Fibroblast of pulmonary artery (primary cell): ENCODE results near the gene TFEB.

Experiments
- DNase-seq: peaks from one replicate; pipeline ENCODE4 v3.0.0-alpha.2; 2010; ENCODE audit warnings: low read depth
- H3K4me3 ChIP-seq: replicated peaks from 2 replicates; pipeline ENCODE4 v1.5.1; 2011; ENCODE audit warnings: low read depth, mild to moderate bottlenecking, control low read depth, low read length, moderate library complexity
- CTCF ChIP-seq: IDR thresholded peaks from 2 replicates; pipeline ENCODE4 v1.5.1; 2011; ENCODE audit warnings: mild to moderate bottlenecking, control low read depth, low read length, inconsistent platforms; ENCODE audit errors: missing control alignments

TFEB gene

GRCh38 chr6:41743406-41744235 is 8.2 kb upstream of the TFEB start:
- no peak for TF ChIP-seq CTCF
- DNase-seq = no peak
- H3K4me3 ChIP-seq = no peak overlapping the region

DNA sequence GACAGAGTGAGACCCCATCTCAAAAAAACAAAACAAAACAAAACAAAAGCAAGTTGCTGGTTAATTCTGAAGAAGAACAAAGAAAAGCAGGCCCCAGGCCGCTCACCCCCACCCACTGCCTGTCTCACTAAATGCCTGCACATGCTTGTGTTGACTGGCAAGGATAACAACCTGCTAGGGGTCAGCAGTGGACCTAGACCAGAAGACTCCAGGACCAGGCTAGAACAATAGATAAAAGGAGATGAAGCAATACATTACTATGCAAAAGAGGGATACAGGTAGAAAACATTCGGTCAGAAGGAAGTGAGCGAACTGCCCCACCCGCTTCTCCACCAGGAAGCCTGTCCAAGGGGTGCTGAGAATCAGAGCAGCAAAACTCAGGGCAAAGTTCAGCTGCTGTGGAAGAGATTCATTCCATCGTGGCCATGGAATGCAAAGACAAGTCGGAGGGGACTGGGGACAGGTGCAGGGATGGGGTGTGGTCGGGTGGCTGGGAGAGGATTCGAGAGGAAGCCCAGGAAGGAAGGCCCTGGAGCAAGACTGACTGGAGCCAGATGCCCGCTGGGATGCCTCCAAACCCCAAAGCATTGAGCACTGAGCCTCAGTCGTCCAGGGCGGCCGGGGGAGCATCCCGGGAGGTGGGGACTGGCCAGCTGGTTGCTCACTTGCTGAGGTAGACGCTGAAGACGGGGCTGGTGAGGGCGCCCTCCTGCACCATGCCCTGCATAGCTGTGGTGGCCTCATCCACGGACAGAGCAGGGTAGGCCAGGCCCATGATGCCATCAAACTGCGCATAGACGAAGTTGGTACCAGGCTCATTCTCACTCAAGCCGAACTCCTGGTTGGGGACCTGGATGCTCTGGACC is 6.5 kb upstream of the TFEB start:
- no peak overlapping the region for H3K4me3 ChIP-seq
- no peak for DNase-seq
- TF ChIP-seq CTCF = no peak

DNA sequence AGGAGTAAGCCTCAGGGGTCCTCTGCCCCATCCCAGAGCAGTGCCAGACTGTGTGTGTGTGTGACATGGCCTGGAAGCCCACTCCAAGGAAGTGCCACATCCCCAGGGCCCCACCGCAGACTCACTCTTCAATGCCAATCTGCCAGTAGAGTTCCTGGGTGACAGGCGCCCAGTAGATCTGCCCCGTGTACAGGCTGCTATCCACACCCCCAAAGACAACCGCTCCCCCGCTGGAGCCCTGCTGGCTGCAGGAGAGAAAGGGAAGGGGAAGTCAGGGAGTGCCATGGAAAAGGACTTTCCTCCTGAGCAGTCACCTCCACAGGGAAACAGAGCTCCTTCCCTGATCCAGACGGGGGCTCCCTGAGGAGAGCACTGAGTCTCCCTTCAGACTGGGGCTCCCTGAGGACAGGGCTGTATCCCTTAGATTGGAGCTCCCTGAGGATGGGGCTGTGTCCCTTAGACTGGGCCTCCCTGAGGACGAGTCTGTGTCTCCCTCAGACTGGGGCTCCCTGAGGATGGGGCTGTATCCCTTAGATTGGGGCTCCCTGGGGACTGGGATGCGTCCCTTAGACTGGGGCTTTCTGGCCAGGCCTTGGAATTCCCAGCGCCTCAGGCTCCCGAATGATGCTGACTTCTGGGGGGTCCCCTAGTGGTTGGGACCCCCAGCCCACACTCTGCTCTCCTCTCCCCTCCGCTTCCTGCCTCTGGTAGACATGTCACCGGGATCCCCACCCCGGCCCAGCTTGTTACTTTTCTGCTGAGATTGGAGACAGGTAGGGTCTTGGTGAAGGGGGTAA is 5.2 kb upstream of the TFEB start:
- H3K4me3 ChIP-seq = no peak overlapping the region
- TF ChIP-seq CTCF = no peak
- DNase-seq = no peak

GRCh38 chr6:41739041-41739440 is 3.6 kb upstream of the TFEB start:
- DNase-seq = peak; percentile 59
- TF ChIP-seq CTCF = no peak
- no peak overlapping the region for H3K4me3 ChIP-seq

- H3K4me3 ChIP-seq = no peak overlapping the region
- TF ChIP-seq CTCF = no peak
- no peak for DNase-seq
Measured at GRCh38 chr6:41737591-41738130, 2.3 kb upstream of the TFEB start.

DNA sequence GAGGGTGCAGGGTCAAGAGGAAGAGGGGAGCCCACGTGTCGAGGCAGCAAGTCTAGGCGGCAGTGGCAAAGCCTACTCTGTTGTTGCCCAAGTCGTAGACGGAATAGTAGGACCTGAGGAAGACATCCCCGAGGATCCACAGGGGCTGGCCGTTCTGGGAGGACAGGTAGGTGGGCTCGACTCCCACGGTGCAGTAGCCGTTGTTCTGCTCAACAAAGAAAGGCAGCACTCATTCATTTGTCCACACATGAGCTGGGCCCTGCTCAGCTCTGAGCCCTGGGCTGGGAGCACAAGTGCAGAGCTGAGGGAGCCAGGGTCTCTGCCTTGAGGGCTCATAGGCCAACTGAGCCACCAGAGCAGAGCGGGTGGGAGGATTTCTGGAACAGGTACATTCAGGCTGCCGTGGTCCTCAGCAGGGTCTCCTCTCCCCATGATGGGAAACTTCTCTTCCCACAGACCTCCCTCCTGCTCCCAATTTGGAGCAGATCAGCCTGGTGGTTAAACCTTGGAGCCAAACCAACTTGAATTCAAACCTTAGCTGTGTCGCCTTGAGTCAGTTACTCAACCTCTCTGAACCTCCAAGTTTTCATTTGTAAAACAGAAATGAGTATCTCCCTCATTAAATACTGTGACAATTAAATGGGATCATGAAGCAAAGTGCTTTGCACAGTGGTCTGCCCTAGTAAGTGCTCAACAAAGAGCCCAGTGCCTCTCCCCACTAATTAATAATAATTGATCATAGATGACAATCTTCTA is 1.6 kb upstream of the TFEB start:
- TF ChIP-seq CTCF = no peak
- H3K4me3 ChIP-seq = no peak overlapping the region
- DNase-seq = no peak
